Measurements from ENCODE around the gene ABCC8.

Gene ABCC8

GRCh38 chr11:17369684-17370243 lies 106.9 kb downstream of the ABCC8 start:
- TF ChIP-seq, protein P1, sequence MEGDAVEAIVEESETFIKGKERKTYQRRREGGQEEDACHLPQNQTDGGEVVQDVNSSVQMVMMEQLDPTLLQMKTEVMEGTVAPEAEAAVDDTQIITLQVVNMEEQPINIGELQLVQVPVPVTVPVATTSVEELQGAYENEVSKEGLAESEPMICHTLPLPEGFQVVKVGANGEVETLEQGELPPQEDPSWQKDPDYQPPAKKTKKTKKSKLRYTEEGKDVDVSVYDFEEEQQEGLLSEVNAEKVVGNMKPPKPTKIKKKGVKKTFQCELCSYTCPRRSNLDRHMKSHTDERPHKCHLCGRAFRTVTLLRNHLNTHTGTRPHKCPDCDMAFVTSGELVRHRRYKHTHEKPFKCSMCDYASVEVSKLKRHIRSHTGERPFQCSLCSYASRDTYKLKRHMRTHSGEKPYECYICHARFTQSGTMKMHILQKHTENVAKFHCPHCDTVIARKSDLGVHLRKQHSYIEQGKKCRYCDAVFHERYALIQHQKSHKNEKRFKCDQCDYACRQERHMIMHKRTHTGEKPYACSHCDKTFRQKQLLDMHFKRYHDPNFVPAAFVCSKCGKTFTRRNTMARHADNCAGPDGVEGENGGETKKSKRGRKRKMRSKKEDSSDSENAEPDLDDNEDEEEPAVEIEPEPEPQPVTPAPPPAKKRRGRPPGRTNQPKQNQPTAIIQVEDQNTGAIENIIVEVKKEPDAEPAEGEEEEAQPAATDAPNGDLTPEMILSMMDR (IDR thresholded peaks at IDR 0.05): no peak
- no peak overlapping the region for H3K27ac ChIP-seq
- no peak for DNase-seq (ENCODE audit: low spot score)
- no peak overlapping the region for H3K4me3 ChIP-seq

- TF ChIP-seq, protein P1 (IDR thresholded peaks at IDR 0.05): no peak
- H3K27ac ChIP-seq: no peak overlapping the region
- no peak for DNase-seq (ENCODE audit: low spot score)
- no peak overlapping the region for H3K4me3 ChIP-seq
These were observed 107.6 kb downstream of the ABCC8 start for GRCh38 chr11:17369094-17369493.

- H3K4me3 ChIP-seq: no peak overlapping the region
- no peak overlapping the region for H3K27ac ChIP-seq
- TF ChIP-seq, protein P1 (IDR thresholded peaks at IDR 0.05): no peak
- DNase-seq (ENCODE audit: low spot score): no peak
These were observed 108.1 kb downstream of the ABCC8 start for GRCh38 chr11:17368551-17368950.

GRCh38 chr11:17366495-17366894 lies 110.2 kb downstream of the ABCC8 start:
- H3K4me3 ChIP-seq: no peak overlapping the region
- no peak overlapping the region for H3K27ac ChIP-seq
- TF ChIP-seq, protein P1 (IDR thresholded peaks at IDR 0.05): no peak
- DNase-seq (ENCODE audit: low spot score): no peak

- no peak for DNase-seq (ENCODE audit: low spot score)
- TF ChIP-seq, protein P1 (IDR thresholded peaks at IDR 0.05): no peak
- H3K4me3 ChIP-seq: no peak overlapping the region
- no peak overlapping the region for H3K27ac ChIP-seq
These were observed 122.0 kb downstream of the ABCC8 start for GRCh38 chr11:17354601-17354991.

GRCh38 chr11:17353821-17354600 lies 122.6 kb downstream of the ABCC8 start:
- peak overlapping the region; percentile 84 to 92 for H3K27ac ChIP-seq
- no peak for DNase-seq (ENCODE audit: low spot score)
- H3K4me3 ChIP-seq: peak overlapping the region; percentile 84
- TF ChIP-seq, protein P1 (IDR thresholded peaks at IDR 0.05): peak; percentile 4
